Tibial nerve (tissue), 4 donors: ENCODE data around the gene SV2B. TPM values are rescaled to one million over a fixed set of nuclear protein-coding genes. Genes with fewer than 3 reads are reported as not detected.

Experiments used
- DNase-seq, 2 donors: peaks; one replicate each; pipeline ENCODE4 v3.0.0-alpha.2; 2019; ENCODE audit warnings: low spot score in 2 of 2
- H3K27ac ChIP-seq, 4 donors: fragments of 200-600 bp; sonication (generic) in 3 of 4; one replicate each; pipeline ENCODE4 v1.5.1; 2017 to 2019; ENCODE audit warnings: mild to moderate bottlenecking in 1 of 4
- H3K27me3 ChIP-seq, 2 donors: fragments of 200-600 bp; sonication (generic) in 1 of 2; one replicate each; pipeline versions ENCODE4 v1.5.1 to v1.6.0; 2017 to 2019
- H3K36me3 ChIP-seq, 3 donors: fragments of 200-600 bp; sonication (generic); one replicate each; pipeline ENCODE4 v1.5.1; 2018 to 2019
- H3K4me1 ChIP-seq, 4 donors: fragments of 200-600 bp; sonication (generic) in 3 of 4; one replicate each; pipeline ENCODE4 v1.5.1; 2017 to 2019
- H3K4me3 ChIP-seq, 4 donors: fragments of 200-600 bp; sonication (generic) in 3 of 4; one replicate each; pipeline ENCODE4 v1.5.1; 2017 to 2019; ENCODE audit warnings: mild to moderate bottlenecking in 1 of 4, moderate library complexity in 1 of 4
- H3K9me3 ChIP-seq, 4 donors: fragments of 200-600 bp; sonication (generic) in 3 of 4; one replicate each; pipeline ENCODE4 v1.5.1; 2017 to 2019
- CTCF ChIP-seq, 5 experiments: fragments of 200-600 bp in 3 of 5; fragments of 450-650 bp in 2 of 5; sonication (generic) in 3 of 5; IDR thresholded peaks; one replicate each; pipeline ENCODE4 v1.5.1; 2016 to 2019; ENCODE audit warnings: antibody characterized with exemption in 5 of 5, mild to moderate bottlenecking in 3 of 5, moderate library complexity in 2 of 5
- EP300 ChIP-seq, 2 donors: sonication (generic); formaldehyde crosslinking; IDR thresholded peaks; one replicate each; pipeline ENCODE4 v1.6.1; 2017; ENCODE audit warnings: antibody characterized with exemption in 2 of 2, mild to moderate bottlenecking in 1 of 2
- POLR2A ChIP-seq, 2 donors: fragments of 450-650 bp; IDR thresholded peaks; one replicate each; pipeline ENCODE4 v1.6.1; 2017; ENCODE audit warnings: antibody characterized with exemption in 2 of 2, mild to moderate bottlenecking in 2 of 2, moderate library complexity in 2 of 2
- WGBS, 2 donors: methylation state at CpG; one replicate each; pipeline ENCODE4 v1.1.5; 2018; 5-methylcytosine and 5-hydroxymethylcytosine counted together
- total RNA-seq, 4 donors: library from RNA; depleted of rRNA; stranded (reverse); fragments of >200 nt; gene quantifications; one replicate each; pipeline ENCODE4 v1.1.0, GENCODE V29; 2016

The SV2B gene
- total RNA-seq, 4 donors from 2014 or later = 8.3 to 20.5 (median 17.1) TPM

- 38 to 44% methylated on average over 2 of the region's 2 CpGs for WGBS, 2 donors
- H3K27me3 ChIP-seq = no peaks in the 10 kb centered on the region
- TF ChIP-seq POLR2A (IDR thresholded peaks at IDR 0.05) (no peak), CTCF (IDR thresholded peaks at IDR 0.05) (no peak), EP300 (IDR thresholded peaks at IDR 0.05) (no peak)
- no peak overlapping the region for H3K27ac ChIP-seq
- H3K4me1 ChIP-seq = no peaks in the 10 kb centered on the region
- H3K4me3 ChIP-seq = no peak overlapping the region
- no peaks in the 10 kb centered on the region for H3K9me3 ChIP-seq
- DNase-seq = no peak
- H3K36me3 ChIP-seq = no peaks in the 10 kb centered on the region
These were observed 93.3 kb downstream of the SV2B start for GRCh38 chr15:91193378-91193720.

- TF ChIP-seq POLR2A (IDR thresholded peaks at IDR 0.05) (no peak), CTCF (IDR thresholded peaks at IDR 0.05) (no peak), EP300 (IDR thresholded peaks at IDR 0.05) (no peak)
- H3K27ac ChIP-seq = no peak overlapping the region
- H3K27me3 ChIP-seq = no peaks in the 10 kb centered on the region
- H3K36me3 ChIP-seq = no peaks in the 10 kb centered on the region
- H3K9me3 ChIP-seq = no peaks in the 10 kb centered on the region
- no peak for DNase-seq
- no peak overlapping the region for H3K4me3 ChIP-seq
- WGBS, 2 donors = 65 to 74% methylated on average over 4 of the region's 4 CpGs
- H3K4me1 ChIP-seq = no peaks in the 10 kb centered on the region
These were observed 96.1 kb downstream of the SV2B start for GRCh38 chr15:91196127-91196526.

- Histone ChIP-seq H3K9me3 (no peaks in the 10 kb centered on the region), H3K27me3 (no peaks in the 10 kb centered on the region), H3K27ac (no peak overlapping the region), H3K4me1 (no peaks in the 10 kb centered on the region), H3K4me3 (no peak overlapping the region), H3K36me3 (no peaks in the 10 kb centered on the region)
- WGBS, 2 donors = 72 to 77% methylated on average over 4 to 5 of the region's 5 CpGs
- TF ChIP-seq POLR2A (IDR thresholded peaks at IDR 0.05) = no peak
- no peak for DNase-seq
These were observed 96.7 kb downstream of the SV2B start for GRCh38 chr15:91196768-91197167.

GRCh38 chr15:91199511-91199910 is 99.5 kb downstream of the SV2B start:
- TF ChIP-seq EP300 (IDR thresholded peaks at IDR 0.05) (no peak), CTCF (IDR thresholded peaks at IDR 0.05) (no peak), POLR2A (IDR thresholded peaks at IDR 0.05) (no peak)
- Histone ChIP-seq H3K4me3 (no peak overlapping the region), H3K4me1 (no peaks in the 10 kb centered on the region), H3K9me3 (no peaks in the 10 kb centered on the region), H3K27me3 (no peaks in the 10 kb centered on the region), H3K27ac (no peak overlapping the region), H3K36me3 (no peaks in the 10 kb centered on the region)
- 85 to 88% methylated on average over 7 of the region's 7 CpGs for WGBS, 2 donors
- no peak for DNase-seq

- Histone ChIP-seq H3K9me3 (no peaks in the 10 kb centered on the region), H3K4me1 (no peaks in the 10 kb centered on the region), H3K27me3 (no peaks in the 10 kb centered on the region), H3K4me3 (no peak overlapping the region), H3K36me3 (no peaks in the 10 kb centered on the region), H3K27ac (no peak overlapping the region)
- TF ChIP-seq POLR2A (IDR thresholded peaks at IDR 0.05) = no peak
- TF ChIP-seq EP300 (IDR thresholded peaks at IDR 0.05) = no peak
- TF ChIP-seq CTCF (IDR thresholded peaks at IDR 0.05) = no peak
- no peak for DNase-seq
- WGBS, 2 donors = 92 to 93% methylated on average over 5 of the region's 5 CpGs
These were observed 100.2 kb downstream of the SV2B start for GRCh38 chr15:91200101-91200754.
